ENCODE data around the gene ARHGAP5. TPM values are rescaled to one million over a fixed set of nuclear protein-coding genes. Genes with fewer than 3 reads are reported as not detected.

ARHGAP5 gene
- total and polyA plus RNA-seq, 2 donors (not counting 3 experiments of a cell fraction or from before 2014, with no cell fraction given) = 4.3 to 36.2 TPM

GRCh38 chr14:32050878-32051277 is 26.2 kb upstream of the ARHGAP5 start:
- Histone ChIP-seq H4K20me1 (replicated peaks; ENCODE audit: control insufficient read depth, extremely low read depth, insufficient read depth, low read length) (no peaks in the 10 kb centered on the region), H3K4me1 (ENCODE audit: control insufficient read depth, extremely low read depth, insufficient read depth, low read length) (no peaks in the 10 kb centered on the region), H3K4me2 (ENCODE audit: insufficient read depth, low read length) (no peak overlapping the region), H3K4me3 (replicated peaks in 1 of 3; ENCODE audit: insufficient read depth in 1 of 3, low read depth in 1 of 3, low read length in 3 of 3) (no peak overlapping the region), H3K27me3 (ENCODE audit: control insufficient read depth in 2 of 2, insufficient read depth in 2 of 2, low read length in 2 of 2) (no peaks in the 10 kb centered on the region), H3K9me3 (replicated peaks; ENCODE audit: control insufficient read depth, insufficient read depth, low read length) (no peaks in the 10 kb centered on the region), H3K9me1 (replicated peaks; ENCODE audit: control insufficient read depth, extremely low read depth, insufficient read depth, low read length) (no peaks in the 10 kb centered on the region), H3K27ac (ENCODE audit: insufficient read depth, low read depth, low read length) (no peak overlapping the region), H3K9ac (replicated peaks; ENCODE audit: extremely low read depth, insufficient read depth, low read length) (no peak overlapping the region), H3K79me2 (ENCODE audit: control insufficient read depth, insufficient read depth, low read length) (no peaks in the 10 kb centered on the region), H3K36me3 (ENCODE audit: control insufficient read depth in 2 of 2, extremely low read depth in 1 of 2, insufficient read depth in 2 of 2, low read length in 2 of 2) (no peaks in the 10 kb centered on the region), H2AFZ (ENCODE audit: low read depth, low read length) (no peak overlapping the region)
- intact Hi-C loops (cut with micrococcal nuclease) (no loop called here), dilution Hi-C loops (cut with MboI; ENCODE audit: extremely low pct_ligation_motif_present, low sequenced_read_pairs) (no loop called here)
- ChIA-PET CTCF (no interaction called here), POLR2A (no interaction called here)
- no peak for TF ChIP-seq EZH2 (IDR thresholded peaks at IDR 0.05; ENCODE audit: borderline replicate concordance, low read depth, low read length, severe bottlenecking)
- TF ChIP-seq FOS (IDR thresholded peaks at IDR 0.05; ENCODE audit: borderline replicate concordance, insufficient read depth, low read length) = no peak
- TF ChIP-seq, protein P1, sequence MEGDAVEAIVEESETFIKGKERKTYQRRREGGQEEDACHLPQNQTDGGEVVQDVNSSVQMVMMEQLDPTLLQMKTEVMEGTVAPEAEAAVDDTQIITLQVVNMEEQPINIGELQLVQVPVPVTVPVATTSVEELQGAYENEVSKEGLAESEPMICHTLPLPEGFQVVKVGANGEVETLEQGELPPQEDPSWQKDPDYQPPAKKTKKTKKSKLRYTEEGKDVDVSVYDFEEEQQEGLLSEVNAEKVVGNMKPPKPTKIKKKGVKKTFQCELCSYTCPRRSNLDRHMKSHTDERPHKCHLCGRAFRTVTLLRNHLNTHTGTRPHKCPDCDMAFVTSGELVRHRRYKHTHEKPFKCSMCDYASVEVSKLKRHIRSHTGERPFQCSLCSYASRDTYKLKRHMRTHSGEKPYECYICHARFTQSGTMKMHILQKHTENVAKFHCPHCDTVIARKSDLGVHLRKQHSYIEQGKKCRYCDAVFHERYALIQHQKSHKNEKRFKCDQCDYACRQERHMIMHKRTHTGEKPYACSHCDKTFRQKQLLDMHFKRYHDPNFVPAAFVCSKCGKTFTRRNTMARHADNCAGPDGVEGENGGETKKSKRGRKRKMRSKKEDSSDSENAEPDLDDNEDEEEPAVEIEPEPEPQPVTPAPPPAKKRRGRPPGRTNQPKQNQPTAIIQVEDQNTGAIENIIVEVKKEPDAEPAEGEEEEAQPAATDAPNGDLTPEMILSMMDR (IDR thresholded peaks at IDR 0.05; ENCODE audit: extremely low read depth in 1 of 2, insufficient read depth in 1 of 2, low read depth in 1 of 2, low read length in 2 of 2) = no peak
- TF ChIP-seq GATA2 (IDR thresholded peaks at IDR 0.05; ENCODE audit: insufficient read depth, insufficient read length, low read depth, low read length) = no peak
- TF ChIP-seq POLR2AphosphoS5 (IDR thresholded peaks at IDR 0.05; ENCODE audit: insufficient read depth, low read depth, low read length) = no peak
- no peak for TF ChIP-seq MYC (IDR thresholded peaks at IDR 0.05; ENCODE audit: low read depth, low read length)
- TF ChIP-seq JUN (IDR thresholded peaks at IDR 0.05; ENCODE audit: borderline replicate concordance, insufficient read depth, insufficient read length, low read depth) = no peak
- TF ChIP-seq MAX (IDR thresholded peaks at IDR 0.05; ENCODE audit: insufficient read depth, insufficient read length) = no peak
- TF ChIP-seq POLR2A (IDR thresholded peaks at IDR 0.05; ENCODE audit: low read depth, low read length) = no peak
- DNase-seq (ENCODE audit: low read depth, low spot score) (no peak), FAIRE-seq (no peak)
- no TSS peak for BruUV-seq (replicated peaks)
